ENCODE measurements around the gene AQP2.

DNA sequence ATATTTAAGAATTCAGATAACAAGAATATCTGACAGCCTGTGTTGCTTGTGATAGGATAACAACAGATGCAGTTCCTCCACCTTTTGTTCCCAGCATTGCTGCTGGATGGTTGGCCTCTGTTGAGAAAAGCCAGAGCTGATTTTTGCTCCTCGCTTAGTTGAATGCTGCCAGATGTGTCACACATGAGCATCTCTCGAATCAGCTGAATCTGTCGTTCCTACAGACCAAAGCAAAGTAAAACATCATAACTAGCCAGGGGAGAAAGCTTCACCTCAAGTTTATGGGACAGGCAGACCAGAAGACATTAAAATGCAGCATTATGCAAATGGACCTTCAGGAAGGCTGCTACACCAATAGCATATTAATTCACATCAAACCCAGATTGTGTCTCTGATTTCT, 54.6 kb downstream of the AQP2 start:
- TF ChIP-seq, protein P1, sequence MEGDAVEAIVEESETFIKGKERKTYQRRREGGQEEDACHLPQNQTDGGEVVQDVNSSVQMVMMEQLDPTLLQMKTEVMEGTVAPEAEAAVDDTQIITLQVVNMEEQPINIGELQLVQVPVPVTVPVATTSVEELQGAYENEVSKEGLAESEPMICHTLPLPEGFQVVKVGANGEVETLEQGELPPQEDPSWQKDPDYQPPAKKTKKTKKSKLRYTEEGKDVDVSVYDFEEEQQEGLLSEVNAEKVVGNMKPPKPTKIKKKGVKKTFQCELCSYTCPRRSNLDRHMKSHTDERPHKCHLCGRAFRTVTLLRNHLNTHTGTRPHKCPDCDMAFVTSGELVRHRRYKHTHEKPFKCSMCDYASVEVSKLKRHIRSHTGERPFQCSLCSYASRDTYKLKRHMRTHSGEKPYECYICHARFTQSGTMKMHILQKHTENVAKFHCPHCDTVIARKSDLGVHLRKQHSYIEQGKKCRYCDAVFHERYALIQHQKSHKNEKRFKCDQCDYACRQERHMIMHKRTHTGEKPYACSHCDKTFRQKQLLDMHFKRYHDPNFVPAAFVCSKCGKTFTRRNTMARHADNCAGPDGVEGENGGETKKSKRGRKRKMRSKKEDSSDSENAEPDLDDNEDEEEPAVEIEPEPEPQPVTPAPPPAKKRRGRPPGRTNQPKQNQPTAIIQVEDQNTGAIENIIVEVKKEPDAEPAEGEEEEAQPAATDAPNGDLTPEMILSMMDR (IDR thresholded peaks at IDR 0.05): no peak
- TF ChIP-seq POLR2A (IDR thresholded peaks at IDR 0.05): no peak
